Adipocyte (in vitro differentiated cells): ENCODE results near the gene UBXN2A.
A peak's percentile ranks its signal among the peaks of the same experiment; 100 is the strongest.

ENCODE experiments used
- DNase-seq: peaks from one replicate; pipeline ENCODE4 v3.0.0-alpha.2; 2015; ENCODE audit warnings: low read depth
- H3K27me3 ChIP-seq: replicated peaks from 2 replicates; pipeline ENCODE4 v1.7.0; 2013; ENCODE audit warnings: mild to moderate bottlenecking, low read length, moderate library complexity; ENCODE audit not compliant: control insufficient read depth, insufficient read depth
- H3K36me3 ChIP-seq: 2 replicates; pipeline ENCODE4 v1.7.0; 2013; ENCODE audit warnings: low read length, mild to moderate bottlenecking, moderate library complexity; ENCODE audit not compliant: control insufficient read depth, insufficient read depth, severe bottlenecking
- H3K4me1 ChIP-seq: 2 replicates; pipeline ENCODE4 v1.7.0; 2013; ENCODE audit warnings: mild to moderate bottlenecking, low read length, moderate library complexity; ENCODE audit not compliant: control insufficient read depth, insufficient read depth
- H3K4me3 ChIP-seq: 2 replicates; pipeline ENCODE4 v1.7.0; 2013; ENCODE audit warnings: mild to moderate bottlenecking, low read length, moderate library complexity
- H3K9ac ChIP-seq: 2 replicates; pipeline ENCODE4 v1.7.0; 2013; ENCODE audit warnings: mild to moderate bottlenecking, low read length, moderate library complexity
- H3K9me3 ChIP-seq: 2 replicates; pipeline ENCODE4 v1.7.0; 2013; ENCODE audit warnings: mild to moderate bottlenecking, low read length, moderate library complexity; ENCODE audit not compliant: control insufficient read depth

UBXN2A gene

GRCh38 chr2:24016853-24017703, 76.8 kb downstream of the UBXN2A start:
- H3K27me3 ChIP-seq = no peaks in the 10 kb centered on the region
- DNase-seq = no peak

GRCh38 chr2:24017711-24018110, 77.4 kb downstream of the UBXN2A start:
- no peak for DNase-seq
- Histone ChIP-seq H3K9me3 (no peaks in the 10 kb centered on the region), H3K9ac (no peak overlapping the region), H3K27me3 (no peaks in the 10 kb centered on the region), H3K36me3 (peaks cover 1% of the 10 kb centered on the region), H3K4me1 (peaks cover 16% of the 10 kb centered on the region), H3K4me3 (no peak overlapping the region)

More at GRCh38 chr2:24016853-24017703, 76.8 kb downstream of the UBXN2A start:
- Histone ChIP-seq H3K4me1 (peaks cover 16% of the 10 kb centered on the region), H3K9ac (no peak overlapping the region), H3K36me3 (no peaks in the 10 kb centered on the region), H3K4me3 (no peak overlapping the region), H3K9me3 (no peaks in the 10 kb centered on the region)

GRCh38 chr2:24018241-24018640, 78.0 kb downstream of the UBXN2A start:
- Histone ChIP-seq H3K27me3 (no peaks in the 10 kb centered on the region), H3K9ac (no peak overlapping the region), H3K4me3 (no peak overlapping the region), H3K4me1 (peaks cover 16% of the 10 kb centered on the region), H3K36me3 (peaks cover 6% of the 10 kb centered on the region), H3K9me3 (no peaks in the 10 kb centered on the region)
- DNase-seq = no peak

- no peak for DNase-seq
- no peaks in the 10 kb centered on the region for H3K27me3 ChIP-seq
- H3K9me3 ChIP-seq = no peaks in the 10 kb centered on the region
- H3K4me1 ChIP-seq = peaks cover 16% of the 10 kb centered on the region
- H3K4me3 ChIP-seq = no peak overlapping the region
- peaks cover 6% of the 10 kb centered on the region for H3K36me3 ChIP-seq
- H3K9ac ChIP-seq = no peak overlapping the region
These were observed 79.5 kb downstream of the UBXN2A start for GRCh38 chr2:24019729-24020128.

GRCh38 chr2:24020244-24020643, 80.0 kb downstream of the UBXN2A start:
- Histone ChIP-seq H3K4me3 (no peak overlapping the region), H3K36me3 (peaks cover 6% of the 10 kb centered on the region), H3K9me3 (no peaks in the 10 kb centered on the region), H3K9ac (no peak overlapping the region), H3K4me1 (peaks cover 14% of the 10 kb centered on the region), H3K27me3 (no peaks in the 10 kb centered on the region)
- no peak for DNase-seq

- Histone ChIP-seq H3K4me1 (peaks cover 3% of the 10 kb centered on the region), H3K4me3 (no peak overlapping the region), H3K36me3 (peaks cover 12% of the 10 kb centered on the region), H3K9ac (no peak overlapping the region), H3K27me3 (no peaks in the 10 kb centered on the region), H3K9me3 (no peaks in the 10 kb centered on the region)
- DNase-seq = peak; percentile 5
These were observed 81.1 kb downstream of the UBXN2A start for GRCh38 chr2:24021122-24021998.

GRCh38 chr2:24022324-24022974, 82.2 kb downstream of the UBXN2A start:
- Histone ChIP-seq H3K36me3 (peaks cover 17% of the 10 kb centered on the region), H3K4me1 (no peaks in the 10 kb centered on the region), H3K9ac (no peak overlapping the region), H3K27me3 (no peaks in the 10 kb centered on the region), H3K4me3 (no peak overlapping the region), H3K9me3 (no peaks in the 10 kb centered on the region)
- no peak for DNase-seq

- H3K9ac ChIP-seq = no peak overlapping the region
- H3K36me3 ChIP-seq = peaks cover 17% of the 10 kb centered on the region
- no peaks in the 10 kb centered on the region for H3K27me3 ChIP-seq
- no peak overlapping the region for H3K4me3 ChIP-seq
- no peaks in the 10 kb centered on the region for H3K4me1 ChIP-seq
- no peaks in the 10 kb centered on the region for H3K9me3 ChIP-seq
- DNase-seq = no peak
These were observed 82.8 kb downstream of the UBXN2A start for GRCh38 chr2:24022975-24023575.

GRCh38 chr2:24024018-24024417, 83.8 kb downstream of the UBXN2A start:
- DNase-seq = peak; percentile 4
- Histone ChIP-seq H3K9ac (no peak overlapping the region), H3K36me3 (peaks cover 20% of the 10 kb centered on the region), H3K9me3 (no peaks in the 10 kb centered on the region), H3K4me3 (no peak overlapping the region), H3K27me3 (no peaks in the 10 kb centered on the region), H3K4me1 (no peaks in the 10 kb centered on the region)

- H3K27me3 ChIP-seq = no peaks in the 10 kb centered on the region
- H3K9ac ChIP-seq = no peak overlapping the region
- H3K36me3 ChIP-seq = peaks cover 31% of the 10 kb centered on the region
- no peaks in the 10 kb centered on the region for H3K4me1 ChIP-seq
- H3K4me3 ChIP-seq = no peak overlapping the region
- no peak for DNase-seq
- no peaks in the 10 kb centered on the region for H3K9me3 ChIP-seq
These were observed 84.9 kb downstream of the UBXN2A start for GRCh38 chr2:24024996-24025663.
